Esophagus squamous epithelium (tissue), 5 donors: Measurements from ENCODE around the gene LRRC26. TPM values are rescaled to one million over a fixed set of nuclear protein-coding genes. Genes with fewer than 3 reads are reported as not detected.

Experiments used
- DNase-seq: peaks from one replicate; lab custom pipeline; 2025; lab: John Stamatoyannopoulos, UW
- H3K27ac ChIP-seq, 4 donors: fragments of 200-600 bp; sonication (generic); one replicate each; pipeline ENCODE4 v1.5.1; 2016 to 2019; ENCODE audit warnings: mild to moderate bottlenecking in 1 of 4
- H3K27me3 ChIP-seq, 4 donors: fragments of 200-600 bp; sonication (generic); 1 replicate in 3 of 4; 2 replicates in 1 of 4; pipeline versions ENCODE4 v1.5.1 to v1.6.0; 2017 to 2021; ENCODE audit warnings: antibody characterized with exemption in 1 of 4
- H3K36me3 ChIP-seq, 3 donors: fragments of 200-600 bp; sonication (generic); one replicate each; pipeline ENCODE4 v1.5.1; 2016 to 2019
- H3K4me1 ChIP-seq, 3 donors: fragments of 200-600 bp; sonication (generic); one replicate each; pipeline ENCODE4 v1.5.1; 2017 to 2019
- H3K4me3 ChIP-seq, 4 donors: fragments of 200-600 bp; sonication (generic); 1 replicate in 3 of 4; 2 replicates in 1 of 4; pipeline ENCODE4 v1.5.1; 2016 to 2019; ENCODE audit warnings: mild to moderate bottlenecking in 2 of 4, moderate library complexity in 1 of 4
- H3K9me3 ChIP-seq, 3 donors: fragments of 200-600 bp; sonication (generic); one replicate each; pipeline ENCODE4 v1.5.1; 2016 to 2019
- CTCF ChIP-seq, 6 experiments: fragments of 450-650 bp in 4 of 6; fragments of 200-600 bp in 2 of 6; sonication (generic) in 2 of 6; IDR thresholded peaks; one replicate each; pipeline ENCODE4 v1.5.1; 2016 to 2019; ENCODE audit warnings: antibody characterized with exemption in 6 of 6, mild to moderate bottlenecking in 4 of 6, moderate library complexity in 4 of 6
- POLR2A ChIP-seq, 4 donors: fragments of 450-650 bp; IDR thresholded peaks; one replicate each; pipeline ENCODE4 v1.6.1; 2017; ENCODE audit warnings: antibody characterized with exemption in 4 of 4, mild to moderate bottlenecking in 4 of 4, moderate library complexity in 3 of 4
- WGBS, 2 donors: methylation state at CpG; one replicate each; pipeline ENCODE4 v1.1.5; 2018; 5-methylcytosine and 5-hydroxymethylcytosine counted together
- intact Hi-C: fragments of 100-400 bp; cut with DNase I; formaldehyde crosslinking; loops from one replicate; pipeline ENCODE4 v1.15.0; 2022
- total RNA-seq, 4 donors: library from RNA; depleted of rRNA; stranded (reverse); fragments of >200 nt; gene quantifications; one replicate each; pipeline ENCODE4 v1.1.0, GENCODE V29; 2016
- donor health status: DM: yes; HTN: yes; CAD: no.

LRRC26 gene
- total RNA-seq, 4 donors from 2014 or later: 0.82 to 3.7 (median 0.95) TPM; not detected in 1

- peaks cover 29 to 51% (median 31%) of the 10 kb centered on the region in 3 donors for H3K4me1 ChIP-seq
- intact Hi-C loops: no loop called here
Observed at GRCh38 chr9:137163805-137164204, 6.0 kb downstream of the LRRC26 start.

GRCh38 chr9:137163365-137163715 lies 6.5 kb downstream of the LRRC26 start:
- Histone ChIP-seq H3K36me3 (no peaks in the 10 kb centered on the region), H3K27ac (no peak overlapping the region), H3K9me3 (no peaks in the 10 kb centered on the region), H3K4me3 (peak overlapping the region in 3 of 4 donors; percentile 22 to 60 (median 39)), H3K27me3 (peaks cover 41 to 100% (median 75%) of the 10 kb centered on the region in 4 donors), H3K4me1 (peaks cover 24 to 46% (median 28%) of the 10 kb centered on the region in 3 donors)
- DNase-seq: no peak
- WGBS, 2 donors: 50% methylated on average over 4 of the region's 26 CpGs; no CpG with 5 or more reads in 1 of the 2 donors
- intact Hi-C loops: no loop called here
- TF ChIP-seq POLR2A (IDR thresholded peaks at IDR 0.05) (no peak), CTCF (IDR thresholded peaks at IDR 0.05) (no peak)

More at GRCh38 chr9:137163805-137164204, 6.0 kb downstream of the LRRC26 start:
- 60% methylated on average over 1 of the region's 22 CpGs; no CpG with 5 or more reads in 1 of the 2 donors for WGBS, 2 donors
- DNase-seq: no peak
- H3K27ac ChIP-seq: no peak overlapping the region
- H3K9me3 ChIP-seq: no peaks in the 10 kb centered on the region
- no peak overlapping the region for H3K4me3 ChIP-seq
- peaks cover 44 to 100% (median 73%) of the 10 kb centered on the region in 4 donors for H3K27me3 ChIP-seq
- no peak for TF ChIP-seq POLR2A (IDR thresholded peaks at IDR 0.05)
- no peak for TF ChIP-seq CTCF (IDR thresholded peaks at IDR 0.05)
- no peaks in the 10 kb centered on the region for H3K36me3 ChIP-seq

DNA sequence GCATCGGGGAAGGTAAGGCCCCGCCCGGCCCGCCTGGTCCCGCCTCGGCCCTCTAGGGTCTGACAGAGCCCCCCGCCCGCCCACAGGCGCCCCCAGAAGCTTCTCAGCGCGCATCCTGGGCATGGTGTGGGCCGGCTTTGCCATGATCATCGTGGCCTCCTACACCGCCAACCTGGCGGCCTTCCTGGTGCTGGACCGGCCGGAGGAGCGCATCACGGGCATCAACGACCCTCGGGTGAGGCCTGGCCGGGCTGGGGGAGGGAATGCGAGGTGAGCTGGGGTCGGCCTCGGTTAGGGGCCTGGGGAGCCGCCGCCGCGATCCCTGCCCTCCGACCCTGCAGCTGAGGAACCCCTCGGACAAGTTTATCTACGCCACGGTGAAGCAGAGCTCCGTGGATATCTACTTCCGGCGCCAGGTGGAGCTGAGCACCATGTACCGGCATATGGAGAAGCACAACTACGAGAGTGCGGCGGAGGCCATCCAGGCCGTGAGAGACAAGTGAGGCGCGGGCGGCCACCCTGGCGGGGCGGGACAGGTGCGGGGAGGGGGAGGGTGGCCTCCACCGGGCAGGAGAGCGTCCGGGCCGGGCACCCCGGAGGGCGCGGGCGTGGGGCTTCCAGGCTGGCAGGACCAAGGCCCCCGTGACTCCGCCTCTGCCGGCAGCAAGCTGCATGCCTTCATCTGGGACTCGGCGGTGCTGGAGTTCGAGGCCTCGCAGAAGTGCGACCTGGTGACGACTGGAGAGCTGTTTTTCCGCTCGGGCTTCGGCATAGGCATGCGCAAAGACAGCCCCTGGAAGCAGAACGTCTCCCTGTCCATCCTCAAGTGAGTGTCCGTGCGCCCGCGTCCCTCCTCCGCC lies 7.1 kb downstream of the LRRC26 start:
- WGBS, 2 donors: 3 to 31% methylated on average over 5 of the region's 74 CpGs
- Histone ChIP-seq H3K27me3 (peaks cover 35 to 100% (median 72%) of the 10 kb centered on the region in 4 donors), H3K9me3 (no peaks in the 10 kb centered on the region), H3K4me3 (peak overlapping the region in 3 of 4 donors; percentile 22 to 60 (median 39)), H3K36me3 (no peaks in the 10 kb centered on the region), H3K4me1 (peaks cover 18 to 40% (median 22%) of the 10 kb centered on the region in 3 donors), H3K27ac (peak overlapping the region in 1 of 4 donors; percentile 14)
- no peak for DNase-seq
- intact Hi-C loops: no loop called here
- no peak for TF ChIP-seq POLR2A (IDR thresholded peaks at IDR 0.05)
- TF ChIP-seq CTCF (IDR thresholded peaks at IDR 0.05): peak in 2 of 6 experiments; percentile 9 to 26

DNA sequence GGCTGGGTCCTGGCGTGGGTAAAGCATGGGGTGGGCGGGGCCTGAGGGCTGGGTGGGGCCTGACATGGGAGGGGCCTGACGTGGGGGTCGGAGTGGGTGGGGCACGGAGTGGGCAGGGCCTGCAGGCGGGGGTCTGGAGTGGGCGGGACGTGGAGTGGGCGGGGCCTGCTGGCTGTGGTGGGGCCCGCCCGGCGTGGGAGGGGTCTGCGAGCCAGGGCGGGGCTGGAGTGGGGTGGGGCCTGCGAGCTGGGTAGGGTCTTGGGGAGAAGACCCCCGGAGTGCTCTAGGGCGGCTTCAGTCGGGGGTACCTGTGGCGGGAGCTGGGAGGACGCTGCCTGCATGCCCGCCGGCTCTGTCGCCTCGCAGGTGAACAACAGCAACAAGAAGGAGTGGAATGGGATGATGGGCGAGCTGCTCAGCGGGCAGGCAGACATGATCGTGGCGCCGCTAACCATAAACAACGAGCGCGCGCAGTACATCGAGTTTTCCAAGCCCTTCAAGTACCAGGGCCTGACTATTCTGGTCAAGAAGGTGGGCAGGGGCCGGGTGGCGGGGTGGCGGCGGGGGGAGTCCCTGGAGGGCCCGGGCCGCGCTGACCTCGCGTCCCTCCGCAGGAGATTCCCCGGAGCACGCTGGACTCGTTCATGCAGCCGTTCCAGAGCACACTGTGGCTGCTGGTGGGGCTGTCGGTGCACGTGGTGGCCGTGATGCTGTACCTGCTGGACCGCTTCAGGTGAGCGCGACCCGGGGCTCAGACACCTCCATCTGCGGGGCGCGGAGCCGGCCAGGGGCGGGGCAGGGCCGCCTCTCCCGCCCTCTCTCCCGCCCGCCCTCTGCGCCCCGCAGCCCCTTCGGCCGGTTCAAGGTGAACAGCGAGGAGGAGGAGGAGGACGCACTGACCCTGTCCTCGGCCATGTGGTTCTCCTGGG lies 8.0 kb downstream of the LRRC26 start:
- intact Hi-C loops: no loop called here
- H3K4me1 ChIP-seq: peaks cover 15 to 38% (median 21%) of the 10 kb centered on the region in 3 donors
- H3K36me3 ChIP-seq: no peaks in the 10 kb centered on the region
- no peaks in the 10 kb centered on the region for H3K9me3 ChIP-seq
- H3K4me3 ChIP-seq: peak overlapping the region in 3 of 4 donors; percentile 22 to 60 (median 39)
- TF ChIP-seq POLR2A (IDR thresholded peaks at IDR 0.05) (no peak), CTCF (IDR thresholded peaks at IDR 0.05) (no peak)
- H3K27me3 ChIP-seq: peaks cover 26 to 100% (median 66%) of the 10 kb centered on the region in 4 donors
- no peak for DNase-seq
- 2 to 5% methylated on average over 4 to 30 of the region's 71 CpGs for WGBS, 2 donors
- no peak overlapping the region for H3K27ac ChIP-seq
